ENCODE results near the gene PTPRK.

DNA sequence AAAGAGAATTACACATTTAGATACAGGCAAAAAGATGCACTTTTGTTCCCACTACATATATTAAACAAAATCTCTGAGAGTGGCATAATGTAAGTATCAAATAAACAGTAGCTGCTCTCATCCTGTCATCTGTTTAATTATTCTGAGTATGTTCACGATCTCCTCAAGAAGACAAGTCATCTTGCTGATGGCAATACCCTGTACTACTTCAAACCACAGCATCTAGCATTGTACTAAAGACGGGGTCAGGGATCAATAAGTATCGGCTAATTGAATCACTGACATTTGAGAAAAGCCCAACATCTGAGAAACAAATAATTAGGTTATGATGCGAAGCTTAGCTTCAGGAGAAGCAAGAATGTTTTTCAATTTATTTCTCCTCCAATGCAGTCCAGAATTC is 175.1 kb downstream of the PTPRK start:
- no peak for TF ChIP-seq POLR2A (IDR thresholded peaks at IDR 0.05)
- no peak for TF ChIP-seq CTCF (IDR thresholded peaks at IDR 0.05)
